Retinal pigment epithelial cell (primary cell): ENCODE data around the gene FOXQ1.
"Not testable (repeated sequence)": the region's sequence is repeated elsewhere in the genome, so short reads cannot be mapped to it uniquely, and the experiment has no call there.

Experiments
- DNase-seq: peaks from one replicate; pipeline ENCODE4 v3.0.0-alpha.2; 2010; ENCODE audit warnings: low read depth
- H3K4me3 ChIP-seq: 2 replicates; pipeline ENCODE4 v1.5.1; 2011; ENCODE audit warnings: mild to moderate bottlenecking, low read length, control low read depth, moderate library complexity
- TF ChIP-seq, protein P1 (sequence below): conservative IDR thresholded peaks from 2 replicates; pipeline ENCODE4 v1.5.1; 2011; ENCODE audit warnings: low read depth, low read length, control low read depth, inconsistent platforms

The FOXQ1 gene

DNA sequence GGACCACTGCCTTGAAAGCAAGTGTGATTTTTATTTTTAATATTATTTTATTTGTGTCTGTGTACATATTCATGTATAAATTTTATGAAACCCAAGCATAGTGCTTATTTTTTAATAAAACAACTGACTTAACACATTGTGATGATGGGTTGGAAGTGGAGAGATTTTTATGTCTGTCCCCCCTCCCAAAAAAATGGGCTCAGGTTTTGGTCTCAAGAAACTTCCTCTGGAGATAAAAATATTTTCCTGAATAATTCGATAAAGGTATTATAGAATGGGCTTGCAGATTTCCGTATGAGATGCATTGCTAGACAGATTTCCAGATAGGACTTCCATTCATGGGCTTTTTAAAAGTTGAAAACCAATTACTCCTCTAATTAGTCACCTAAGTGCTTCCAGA lies 2.7 kb downstream of the FOXQ1 start:
- DNase-seq, result no peak
- peak overlapping the region; percentile 73 for H3K4me3 ChIP-seq
- TF ChIP-seq, protein P1, sequence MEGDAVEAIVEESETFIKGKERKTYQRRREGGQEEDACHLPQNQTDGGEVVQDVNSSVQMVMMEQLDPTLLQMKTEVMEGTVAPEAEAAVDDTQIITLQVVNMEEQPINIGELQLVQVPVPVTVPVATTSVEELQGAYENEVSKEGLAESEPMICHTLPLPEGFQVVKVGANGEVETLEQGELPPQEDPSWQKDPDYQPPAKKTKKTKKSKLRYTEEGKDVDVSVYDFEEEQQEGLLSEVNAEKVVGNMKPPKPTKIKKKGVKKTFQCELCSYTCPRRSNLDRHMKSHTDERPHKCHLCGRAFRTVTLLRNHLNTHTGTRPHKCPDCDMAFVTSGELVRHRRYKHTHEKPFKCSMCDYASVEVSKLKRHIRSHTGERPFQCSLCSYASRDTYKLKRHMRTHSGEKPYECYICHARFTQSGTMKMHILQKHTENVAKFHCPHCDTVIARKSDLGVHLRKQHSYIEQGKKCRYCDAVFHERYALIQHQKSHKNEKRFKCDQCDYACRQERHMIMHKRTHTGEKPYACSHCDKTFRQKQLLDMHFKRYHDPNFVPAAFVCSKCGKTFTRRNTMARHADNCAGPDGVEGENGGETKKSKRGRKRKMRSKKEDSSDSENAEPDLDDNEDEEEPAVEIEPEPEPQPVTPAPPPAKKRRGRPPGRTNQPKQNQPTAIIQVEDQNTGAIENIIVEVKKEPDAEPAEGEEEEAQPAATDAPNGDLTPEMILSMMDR, result no peak

DNA sequence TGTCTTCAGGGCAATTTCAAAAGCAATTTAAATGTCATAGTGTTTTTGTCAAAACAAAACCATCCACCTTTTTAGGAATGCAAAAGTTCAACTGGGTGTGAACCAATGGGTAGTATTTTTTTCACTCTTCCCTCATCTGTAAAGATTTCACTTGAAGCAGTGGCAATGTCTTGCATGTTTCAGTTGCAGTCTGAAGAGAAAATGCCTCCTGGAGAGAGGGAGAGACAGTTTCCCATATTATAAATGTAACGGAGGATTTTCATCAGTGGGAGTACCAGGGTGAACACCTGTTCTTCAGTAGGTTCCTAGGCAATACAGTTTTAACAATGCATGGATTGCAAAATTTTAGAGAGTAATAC lies 3.3 kb downstream of the FOXQ1 start:
- no peak for DNase-seq
- TF ChIP-seq, protein P1, result no peak
- H3K4me3 ChIP-seq, result peak overlapping the region; percentile 10

DNA sequence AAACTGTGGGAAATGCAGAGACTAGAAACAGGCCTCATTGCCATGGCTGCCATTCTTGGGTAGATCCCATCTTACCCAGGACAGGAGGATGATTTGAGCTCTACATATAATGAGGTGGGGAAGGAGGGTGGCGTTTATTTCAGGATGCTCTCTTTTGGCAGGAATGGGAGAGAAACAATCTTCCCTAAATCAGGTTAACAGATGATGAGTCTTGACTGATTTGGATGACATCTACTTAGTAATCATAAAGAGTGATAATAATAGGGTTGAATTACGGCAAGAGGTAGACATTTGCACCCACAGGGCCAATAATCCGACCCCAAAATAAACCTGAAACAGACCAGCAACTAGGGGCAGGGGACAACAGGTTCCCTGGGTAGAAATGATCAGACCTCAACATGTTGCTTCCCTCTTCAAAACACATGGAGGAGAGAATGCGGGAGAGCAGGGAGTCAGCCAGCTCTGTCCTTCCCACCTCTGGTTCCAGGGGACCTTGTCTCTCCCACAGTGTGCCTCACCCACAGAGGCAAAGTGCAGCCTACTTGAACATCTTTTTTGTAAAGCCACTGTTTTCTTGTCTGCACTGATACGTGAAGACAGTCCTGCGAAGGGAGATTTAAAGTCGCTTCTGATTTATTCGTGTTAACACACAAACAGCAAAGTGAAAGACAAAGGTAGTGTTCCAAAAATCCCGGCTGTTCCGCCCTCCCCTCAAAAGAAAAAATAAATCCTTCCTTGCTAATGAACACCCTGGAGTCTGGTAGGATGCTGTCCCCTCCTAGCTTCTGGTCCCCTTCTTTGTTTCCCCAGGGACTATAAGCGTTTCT lies 3.9 kb downstream of the FOXQ1 start:
- peak overlapping the region; percentile 48 for H3K4me3 ChIP-seq
- no peak for DNase-seq
- TF ChIP-seq, protein P1, result no peak

DNA sequence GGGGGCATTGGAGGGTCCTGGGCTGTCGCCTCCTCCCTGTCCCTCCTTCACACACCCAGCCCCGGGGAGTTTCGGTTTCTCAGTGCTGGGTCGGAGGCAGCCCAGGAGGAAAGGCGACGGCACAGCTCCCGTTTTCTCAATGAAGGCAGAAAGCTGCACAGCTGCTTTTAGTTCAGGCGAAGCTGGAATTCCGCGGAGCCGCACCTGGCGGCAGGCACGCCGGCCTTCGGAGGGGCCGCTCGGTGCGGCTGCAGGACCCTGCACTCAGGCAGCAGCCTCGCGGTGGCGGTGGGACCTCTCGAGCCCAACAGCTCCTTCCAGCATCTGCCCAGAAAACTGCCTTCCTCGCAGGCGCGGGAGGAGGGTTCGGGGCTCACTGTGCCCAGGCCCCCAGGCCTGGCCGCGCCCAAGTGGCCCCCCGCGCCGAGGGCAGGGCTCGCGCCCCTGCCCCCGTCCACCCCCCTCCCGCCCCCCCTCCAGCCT lies 4.6 kb downstream of the FOXQ1 start:
- H3K4me3 ChIP-seq, result peak overlapping the region; percentile 48
- TF ChIP-seq, protein P1, result peak; percentile 11
- DNase-seq, result no peak

DNA sequence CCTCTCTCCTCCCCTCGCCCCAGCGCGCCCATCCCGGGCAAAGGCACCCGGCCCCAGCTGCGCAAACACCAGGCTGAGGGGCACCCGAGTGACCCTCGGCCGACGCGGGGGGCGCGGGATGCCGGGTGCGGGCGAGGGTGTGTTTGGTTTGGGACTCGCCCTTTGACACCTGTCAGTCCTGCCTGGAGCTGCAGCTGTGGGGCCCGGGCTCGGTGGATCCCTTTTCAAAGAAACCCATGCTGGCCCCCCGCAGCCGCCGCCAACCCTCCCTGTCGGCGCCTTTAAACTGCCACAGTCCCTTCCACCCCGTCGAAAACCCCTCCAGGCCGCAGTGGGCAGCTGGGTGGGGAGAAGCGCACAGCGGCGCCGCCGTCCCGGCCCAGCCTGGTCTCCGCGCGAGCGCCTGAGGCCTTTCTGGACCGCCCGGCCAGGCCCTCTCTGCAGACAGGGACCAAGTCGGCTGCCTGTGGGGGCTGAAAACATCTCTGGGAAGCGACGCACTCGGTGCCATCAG lies 5.5 kb downstream of the FOXQ1 start:
- DNase-seq, result no peak
- TF ChIP-seq, protein P1, result no peak
- no peak overlapping the region for H3K4me3 ChIP-seq

DNA sequence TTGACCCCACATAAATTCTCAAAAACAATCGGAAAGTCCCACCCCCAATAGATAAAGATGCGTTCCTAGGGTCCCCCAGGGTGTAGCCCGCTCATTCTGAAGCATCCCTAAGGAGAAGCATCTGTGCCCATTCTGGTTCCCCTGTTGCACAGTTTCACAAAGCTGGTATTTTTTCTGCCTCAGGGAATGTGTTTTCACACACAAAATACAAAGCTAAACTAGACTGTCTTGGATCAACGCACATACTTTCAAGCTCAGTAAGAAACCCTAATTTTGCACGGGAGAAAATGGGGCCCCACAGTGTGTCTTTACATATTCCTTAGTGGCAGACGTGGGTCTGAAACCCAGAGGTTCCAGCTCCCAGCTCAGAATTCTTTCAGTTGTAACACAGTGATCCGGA lies 6.1 kb downstream of the FOXQ1 start:
- no peak for DNase-seq
- no peak overlapping the region for H3K4me3 ChIP-seq
- TF ChIP-seq, protein P1, result no peak

DNA sequence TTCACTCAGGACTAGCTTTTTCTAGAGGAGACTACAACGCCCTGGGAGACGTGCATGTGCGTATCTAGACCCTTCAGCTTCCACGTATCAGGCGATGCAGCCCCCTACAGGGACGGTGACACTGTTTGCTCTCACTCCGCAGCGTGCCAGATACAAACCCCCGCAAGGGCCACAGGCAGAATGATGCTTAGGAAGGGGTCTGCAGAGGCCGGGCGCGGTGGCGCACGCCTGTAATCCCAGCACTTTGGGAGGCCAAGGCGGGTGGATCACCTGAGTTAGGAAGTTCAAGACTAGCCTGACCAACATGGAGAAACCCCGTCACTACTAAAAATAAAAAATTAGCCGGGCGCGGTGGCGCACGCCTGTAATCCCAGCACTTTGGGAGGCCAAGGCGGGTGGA lies 6.7 kb downstream of the FOXQ1 start:
- H3K4me3 ChIP-seq, DNase-seq: not testable (repeated sequence)
